HG03139 (cell line): Measurements from ENCODE around the gene UBE2M.
"Not testable (repeated sequence)": the region's sequence is repeated elsewhere in the genome, so short reads cannot be mapped to it uniquely, and the experiment has no call there.

Experiments used
- ATAC-seq: cut with Tn5 transposase; IDR thresholded peaks from one replicate; pipeline ENCODE4 v1.9.1; 2021; ENCODE audit not compliant: unreplicated experiment

UBE2M gene

GRCh38 chr19:58513694-58514563 is 44.5 kb downstream of the UBE2M start:
- ATAC-seq, result peak; percentile 56

- ATAC-seq, result no peak
Measured at GRCh38 chr19:58513213-58513693, 45.2 kb downstream of the UBE2M start.

- ATAC-seq, result no peak
Measured at GRCh38 chr19:58511353-58512208, 46.8 kb downstream of the UBE2M start, which contains the start of gene SLC27A5. Gene SLC27A5, minus strand, starts transcription at chr19:58511992. Its CDS starts 37 bp downstream, at chr19:58511955.

GRCh38 chr19:58510084-58510862 is 48.1 kb downstream of the UBE2M start:
- ATAC-seq, result no peak

GRCh38 chr19:58509731-58510083 is 48.7 kb downstream of the UBE2M start:
- no peak for ATAC-seq

GRCh38 chr19:58507602-58508223 is 50.7 kb downstream of the UBE2M start:
- ATAC-seq, result not testable (repeated sequence)
